Peyer's patch (tissue), 4 donors: ENCODE results near the gene NASP.

ENCODE experiments used
- CTCF ChIP-seq, 6 experiments: fragments of 450-650 bp in 4 of 6; fragments of 200-600 bp in 2 of 6; sonication (generic) in 1 of 6; IDR thresholded peaks; one replicate each; pipeline ENCODE4 v1.5.1; 2017 to 2019; ENCODE audit warnings: antibody characterized with exemption in 6 of 6, mild to moderate bottlenecking in 3 of 6, moderate library complexity in 1 of 6
- POLR2A ChIP-seq, 2 donors: fragments of 450-650 bp; IDR thresholded peaks; one replicate each; pipeline ENCODE4 v1.5.1; 2017; ENCODE audit warnings: antibody characterized with exemption in 2 of 2, mild to moderate bottlenecking in 2 of 2, moderate library complexity in 2 of 2

GRCh38 chr1:45647248-45648021 lies 63.6 kb downstream of the NASP start:
- TF ChIP-seq CTCF (IDR thresholded peaks at IDR 0.05), result no peak
- TF ChIP-seq POLR2A (IDR thresholded peaks at IDR 0.05), result no peak
